ENCODE results near the gene ATP8A2.
"Not testable (repeated sequence)": the region's sequence is repeated elsewhere in the genome, so short reads cannot be mapped to it uniquely, and the experiment has no call there.

Gene ATP8A2

DNA sequence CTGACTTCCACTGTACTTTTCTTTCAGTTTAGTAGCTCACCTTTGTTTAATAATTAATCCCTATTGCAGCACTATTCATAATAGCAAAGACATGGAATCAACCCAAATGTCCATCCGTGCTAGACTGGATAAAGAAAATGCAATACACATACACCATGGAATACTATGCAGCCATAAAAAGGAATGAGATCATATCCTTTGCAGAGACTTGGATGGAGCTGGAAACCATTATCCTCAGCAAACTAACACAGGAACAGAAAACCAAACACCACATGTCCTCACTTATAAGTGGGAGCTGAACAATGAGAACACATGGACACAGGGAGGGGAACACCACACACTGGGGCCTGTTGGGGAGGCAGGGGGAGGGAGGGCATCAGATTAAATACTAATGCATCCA, 402.3 kb downstream of the ATP8A2 start:
- not testable (repeated sequence) for H3K27me3 ChIP-seq (ENCODE audit: control insufficient read depth, insufficient read depth, low read length); H3K4me3 ChIP-seq (ENCODE audit: low read length); H3K27ac ChIP-seq (ENCODE audit: low read depth, low read length); H3K9ac ChIP-seq (ENCODE audit: low read length); H3K36me3 ChIP-seq (ENCODE audit: control insufficient read depth, insufficient read depth, low read length); H3K4me1 ChIP-seq (ENCODE audit: control insufficient read depth, insufficient read depth, low read length)

DNA sequence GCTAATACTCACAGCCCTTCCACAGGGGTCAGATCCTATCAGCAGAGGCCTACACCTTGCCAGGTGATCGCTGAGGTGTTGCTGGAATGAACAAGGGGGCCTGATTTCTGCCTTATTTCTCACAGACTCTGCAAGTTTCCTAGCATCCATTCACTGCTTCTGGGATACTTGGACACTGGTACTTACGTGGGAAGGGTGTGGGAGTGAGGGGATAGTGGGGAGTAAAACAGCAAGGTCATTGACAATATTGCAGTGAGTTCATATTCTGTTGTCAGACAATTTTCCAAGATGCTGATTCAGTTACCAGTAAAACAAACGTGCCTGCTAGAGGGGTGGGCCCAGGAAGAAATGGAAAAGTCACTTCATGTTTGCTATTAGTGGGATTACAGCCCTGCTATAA, 403.5 kb downstream of the ATP8A2 start:
- no peak overlapping the region for H3K9ac ChIP-seq (ENCODE audit: low read length)
- no peaks in the 10 kb centered on the region for H3K27me3 ChIP-seq (ENCODE audit: control insufficient read depth, insufficient read depth, low read length)
- H3K27ac ChIP-seq (ENCODE audit: low read depth, low read length) = no peak overlapping the region
- H3K36me3 ChIP-seq (ENCODE audit: control insufficient read depth, insufficient read depth, low read length) = no peaks in the 10 kb centered on the region
- no peaks in the 10 kb centered on the region for H3K4me1 ChIP-seq (ENCODE audit: control insufficient read depth, insufficient read depth, low read length)
- H3K4me3 ChIP-seq (ENCODE audit: low read length) = no peak overlapping the region

DNA sequence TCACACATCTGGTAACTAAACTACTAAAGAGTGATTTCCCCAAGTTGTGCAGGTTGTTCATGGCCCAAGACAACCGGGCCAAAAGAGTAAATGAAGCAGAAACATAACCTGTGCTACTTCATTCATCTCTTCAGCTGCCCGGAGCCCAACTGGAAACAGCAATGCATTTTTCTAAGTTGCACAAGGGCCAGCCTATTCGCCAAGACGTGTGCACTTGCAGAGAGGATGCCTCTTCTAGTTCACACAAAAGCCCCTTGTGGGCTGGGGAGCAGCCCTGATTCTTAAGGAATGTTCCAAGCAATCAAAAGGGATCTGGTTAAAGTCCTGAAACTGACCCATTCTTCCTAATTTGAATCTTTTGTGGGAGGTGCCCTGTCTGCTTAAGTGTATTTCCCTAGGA, 404.2 kb downstream of the ATP8A2 start:
- Histone ChIP-seq H3K27ac (ENCODE audit: low read depth, low read length) (no peak overlapping the region), H3K27me3 (ENCODE audit: control insufficient read depth, insufficient read depth, low read length) (no peaks in the 10 kb centered on the region), H3K4me3 (ENCODE audit: low read length) (no peak overlapping the region), H3K9ac (ENCODE audit: low read length) (no peak overlapping the region), H3K4me1 (ENCODE audit: control insufficient read depth, insufficient read depth, low read length) (no peaks in the 10 kb centered on the region), H3K36me3 (ENCODE audit: control insufficient read depth, insufficient read depth, low read length) (no peaks in the 10 kb centered on the region)

DNA sequence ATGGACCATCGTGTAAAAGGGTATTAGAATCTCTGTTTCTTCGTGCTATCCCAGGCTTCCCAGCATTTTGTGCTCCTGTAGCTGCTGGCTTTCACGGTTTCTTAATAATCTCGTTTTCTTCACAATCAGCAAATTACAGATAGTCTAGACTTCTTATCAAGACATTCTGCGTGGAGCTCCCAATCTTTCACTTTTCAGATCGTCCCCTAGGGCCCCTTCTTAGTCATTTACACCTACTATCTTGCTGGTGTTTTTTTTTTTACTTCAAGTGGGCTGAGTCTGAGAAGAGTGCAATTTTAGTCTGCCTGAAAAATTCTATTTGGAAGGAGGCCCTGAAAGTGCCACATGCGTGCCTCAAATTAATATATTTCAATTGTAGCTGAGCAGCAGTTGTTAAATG, 404.9 kb downstream of the ATP8A2 start:
- Histone ChIP-seq H3K27me3 (ENCODE audit: control insufficient read depth, insufficient read depth, low read length) (no peaks in the 10 kb centered on the region), H3K9ac (ENCODE audit: low read length) (no peak overlapping the region), H3K4me3 (ENCODE audit: low read length) (no peak overlapping the region), H3K27ac (ENCODE audit: low read depth, low read length) (no peak overlapping the region), H3K4me1 (ENCODE audit: control insufficient read depth, insufficient read depth, low read length) (no peaks in the 10 kb centered on the region), H3K36me3 (ENCODE audit: control insufficient read depth, insufficient read depth, low read length) (no peaks in the 10 kb centered on the region)

DNA sequence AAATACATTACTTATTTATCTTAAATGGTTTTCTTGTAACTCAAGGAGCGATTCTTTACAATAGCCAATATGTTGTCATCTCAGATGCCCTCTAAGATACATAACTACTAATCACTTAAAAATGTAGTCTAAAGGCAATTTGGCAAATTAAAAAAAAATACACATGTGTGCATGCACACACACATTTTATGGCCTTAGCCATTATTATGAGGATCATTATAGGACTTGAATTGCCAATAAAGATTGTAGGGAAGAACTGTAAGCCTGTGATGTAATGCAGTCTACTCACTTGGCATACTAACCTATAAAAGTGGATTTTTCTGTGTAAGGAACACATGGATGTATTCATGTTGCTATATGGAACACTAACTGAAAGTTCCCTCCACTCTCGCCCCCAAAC, 405.7 kb downstream of the ATP8A2 start:
- Histone ChIP-seq H3K9ac (ENCODE audit: low read length) (no peak overlapping the region), H3K36me3 (ENCODE audit: control insufficient read depth, insufficient read depth, low read length) (no peaks in the 10 kb centered on the region), H3K27me3 (ENCODE audit: control insufficient read depth, insufficient read depth, low read length) (no peaks in the 10 kb centered on the region), H3K4me3 (ENCODE audit: low read length) (no peak overlapping the region), H3K4me1 (ENCODE audit: control insufficient read depth, insufficient read depth, low read length) (no peaks in the 10 kb centered on the region), H3K27ac (ENCODE audit: low read depth, low read length) (no peak overlapping the region)

DNA sequence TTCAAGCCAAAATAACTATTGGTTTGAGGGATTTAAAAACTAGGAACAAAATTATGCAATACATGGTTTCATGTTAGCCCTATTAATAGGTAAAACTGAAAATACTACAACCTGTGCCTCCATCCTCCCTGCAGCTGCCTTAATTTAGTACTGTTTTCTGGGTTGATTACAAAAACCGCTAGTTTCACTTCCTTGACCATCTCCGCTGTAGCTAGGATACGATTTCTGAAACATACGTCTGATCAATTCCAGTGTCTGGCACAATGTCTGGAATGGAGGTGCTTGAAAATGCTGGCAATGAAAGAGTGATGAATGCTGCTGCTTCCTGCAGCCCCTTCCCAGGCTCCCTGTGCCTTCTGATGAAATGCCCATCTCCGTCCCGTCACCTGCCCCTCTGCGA, 406.6 kb downstream of the ATP8A2 start:
- H3K27me3 ChIP-seq (ENCODE audit: control insufficient read depth, insufficient read depth, low read length) = no peaks in the 10 kb centered on the region
- H3K4me1 ChIP-seq (ENCODE audit: control insufficient read depth, insufficient read depth, low read length) = no peaks in the 10 kb centered on the region
- no peaks in the 10 kb centered on the region for H3K36me3 ChIP-seq (ENCODE audit: control insufficient read depth, insufficient read depth, low read length)
- H3K4me3 ChIP-seq (ENCODE audit: low read length) = no peak overlapping the region
- H3K27ac ChIP-seq (ENCODE audit: low read depth, low read length) = no peak overlapping the region
- H3K9ac ChIP-seq (ENCODE audit: low read length) = no peak overlapping the region

DNA sequence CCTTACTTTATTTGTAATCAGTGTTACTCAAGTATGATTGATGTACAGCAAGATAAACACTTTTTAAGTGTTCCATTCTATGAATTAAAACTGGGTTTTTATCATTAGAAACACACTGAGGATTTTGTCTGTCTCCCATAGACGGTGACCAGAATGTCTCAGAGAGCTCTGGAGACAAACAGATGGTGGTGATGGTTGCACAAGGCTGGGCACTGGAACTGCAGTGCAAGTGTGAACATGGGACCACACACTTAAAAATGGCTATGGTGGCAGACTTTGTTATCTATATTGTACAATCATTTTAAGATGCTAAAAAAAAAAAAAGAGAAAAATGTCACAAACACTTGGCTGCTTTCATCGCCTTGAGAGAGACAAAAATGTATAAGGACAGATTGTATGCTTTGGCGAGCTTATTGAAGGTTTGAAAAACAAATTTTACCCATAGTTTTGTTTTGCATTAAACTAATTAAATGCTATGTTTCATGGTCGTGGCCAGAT, 407.1 kb downstream of the ATP8A2 start:
- H3K36me3 ChIP-seq (ENCODE audit: control insufficient read depth, insufficient read depth, low read length) = no peaks in the 10 kb centered on the region
- no peak overlapping the region for H3K4me3 ChIP-seq (ENCODE audit: low read length)
- no peak overlapping the region for H3K27ac ChIP-seq (ENCODE audit: low read depth, low read length)
- H3K4me1 ChIP-seq (ENCODE audit: control insufficient read depth, insufficient read depth, low read length) = no peaks in the 10 kb centered on the region
- no peaks in the 10 kb centered on the region for H3K27me3 ChIP-seq (ENCODE audit: control insufficient read depth, insufficient read depth, low read length)
- H3K9ac ChIP-seq (ENCODE audit: low read length) = no peak overlapping the region

DNA sequence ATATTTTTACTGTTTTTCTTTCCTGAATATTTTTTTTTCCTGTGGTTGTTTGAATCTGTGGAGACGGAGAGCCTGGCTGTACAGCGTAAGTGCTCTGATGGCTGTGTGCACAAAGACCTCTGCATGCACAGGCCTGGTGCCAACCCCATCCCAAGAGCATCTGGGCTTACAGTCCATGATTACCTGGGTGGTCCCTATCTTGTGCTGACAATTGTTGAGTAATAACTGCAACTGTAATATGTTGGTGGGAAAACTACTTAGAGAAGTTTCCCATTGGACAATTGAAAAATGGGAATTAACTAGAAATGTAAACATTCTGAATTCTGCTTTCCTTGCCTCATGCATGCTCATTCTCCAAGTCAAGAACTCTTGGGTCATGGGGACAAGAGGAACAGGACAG, 411.3 kb downstream of the ATP8A2 start:
- H3K4me3 ChIP-seq (ENCODE audit: low read length) = no peak overlapping the region
- no peaks in the 10 kb centered on the region for H3K4me1 ChIP-seq (ENCODE audit: control insufficient read depth, insufficient read depth, low read length)
- no peaks in the 10 kb centered on the region for H3K27me3 ChIP-seq (ENCODE audit: control insufficient read depth, insufficient read depth, low read length)
- H3K9ac ChIP-seq (ENCODE audit: low read length) = no peak overlapping the region
- H3K36me3 ChIP-seq (ENCODE audit: control insufficient read depth, insufficient read depth, low read length) = no peaks in the 10 kb centered on the region
- no peak overlapping the region for H3K27ac ChIP-seq (ENCODE audit: low read depth, low read length)

DNA sequence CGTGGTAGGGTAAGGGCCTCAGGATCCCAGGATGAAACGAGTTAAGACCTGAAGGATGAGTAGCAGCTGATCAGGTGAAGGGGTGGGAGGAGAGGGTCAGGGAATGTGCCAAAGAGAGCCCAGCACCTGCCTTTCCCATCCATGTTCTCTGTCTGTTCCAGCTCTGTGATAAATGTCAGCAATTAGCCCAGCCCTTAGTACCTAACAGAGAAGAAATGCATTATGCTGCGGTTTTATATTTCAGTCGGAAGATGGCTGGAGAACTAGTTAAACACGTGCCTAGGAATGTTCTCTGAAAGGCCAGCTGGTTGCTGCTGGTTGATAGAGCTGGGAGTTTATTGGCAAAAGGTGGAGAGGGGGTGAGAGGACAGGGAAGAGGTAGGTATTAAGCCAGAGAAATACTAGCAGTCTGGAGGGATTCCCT, 411.8 kb downstream of the ATP8A2 start:
- Histone ChIP-seq H3K4me1 (ENCODE audit: control insufficient read depth, insufficient read depth, low read length) (no peaks in the 10 kb centered on the region), H3K27ac (ENCODE audit: low read depth, low read length) (no peak overlapping the region), H3K36me3 (ENCODE audit: control insufficient read depth, insufficient read depth, low read length) (no peaks in the 10 kb centered on the region), H3K27me3 (ENCODE audit: control insufficient read depth, insufficient read depth, low read length) (no peaks in the 10 kb centered on the region), H3K4me3 (ENCODE audit: low read length) (no peak overlapping the region), H3K9ac (ENCODE audit: low read length) (no peak overlapping the region)

DNA sequence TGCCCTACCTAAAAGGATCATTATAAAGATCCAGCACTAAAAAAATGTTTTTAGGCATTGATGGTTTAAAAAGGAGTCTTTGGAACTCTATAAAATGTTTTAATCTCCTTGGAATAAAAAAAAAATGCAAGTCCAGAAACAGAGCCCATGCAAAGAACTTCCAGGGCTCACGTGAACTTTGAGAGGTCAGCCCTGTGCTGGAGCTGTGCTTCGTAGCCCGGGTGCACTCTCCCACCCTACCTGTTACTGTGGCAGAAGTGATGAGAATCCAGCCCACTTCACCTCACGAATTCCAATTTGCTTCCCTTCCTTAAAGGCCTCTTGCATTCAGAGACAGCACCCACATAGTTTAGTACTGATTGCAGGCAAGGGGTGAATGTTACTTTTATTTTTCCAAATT, 412.3 kb downstream of the ATP8A2 start:
- Histone ChIP-seq H3K9ac (ENCODE audit: low read length) (no peak overlapping the region), H3K4me3 (ENCODE audit: low read length) (no peak overlapping the region), H3K36me3 (ENCODE audit: control insufficient read depth, insufficient read depth, low read length) (no peaks in the 10 kb centered on the region), H3K4me1 (ENCODE audit: control insufficient read depth, insufficient read depth, low read length) (no peaks in the 10 kb centered on the region), H3K27me3 (ENCODE audit: control insufficient read depth, insufficient read depth, low read length) (no peaks in the 10 kb centered on the region), H3K27ac (ENCODE audit: low read depth, low read length) (no peak overlapping the region)

DNA sequence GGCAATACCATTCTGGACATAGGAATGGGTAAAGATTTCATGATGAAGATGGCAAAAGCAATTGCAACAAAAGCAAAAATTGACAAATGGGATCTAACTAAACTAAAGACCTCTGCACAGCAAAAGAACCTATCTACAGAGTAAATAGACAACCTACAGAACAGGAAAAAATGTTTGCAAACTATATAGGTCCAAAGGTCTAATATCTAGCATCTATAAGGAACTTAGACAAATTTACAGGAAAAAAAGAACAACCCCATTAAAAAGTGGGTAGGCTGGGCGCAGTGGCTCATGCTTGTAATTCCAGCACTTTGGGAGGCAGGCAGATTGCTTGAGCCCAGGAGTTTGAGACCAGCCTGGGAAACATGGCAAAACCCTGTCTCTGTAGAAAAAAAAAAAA, 418.4 kb downstream of the ATP8A2 start:
- not testable (repeated sequence) for H3K4me3 ChIP-seq (ENCODE audit: low read length); H3K27ac ChIP-seq (ENCODE audit: low read depth, low read length); H3K27me3 ChIP-seq (ENCODE audit: control insufficient read depth, insufficient read depth, low read length); H3K9ac ChIP-seq (ENCODE audit: low read length); H3K4me1 ChIP-seq (ENCODE audit: control insufficient read depth, insufficient read depth, low read length); H3K36me3 ChIP-seq (ENCODE audit: control insufficient read depth, insufficient read depth, low read length)

DNA sequence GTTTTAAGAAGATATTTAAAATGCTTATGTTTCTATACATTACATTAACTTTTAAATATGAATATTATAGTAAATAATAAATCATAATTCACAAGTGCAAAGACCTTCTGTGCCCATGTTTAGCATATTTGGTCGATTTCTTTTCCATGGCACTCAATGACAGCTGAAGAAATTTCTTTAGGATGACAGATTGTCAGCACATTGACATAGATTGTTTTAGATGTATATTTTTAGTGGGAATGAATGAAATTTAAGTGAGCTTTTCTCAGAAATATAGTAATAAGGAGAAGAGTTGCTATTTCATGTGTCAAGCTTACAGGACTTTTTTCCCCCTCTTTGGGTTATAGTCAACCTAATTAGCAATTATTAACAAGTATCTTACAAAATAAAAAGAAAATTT, 423.5 kb downstream of the ATP8A2 start:
- no peaks in the 10 kb centered on the region for H3K4me1 ChIP-seq (ENCODE audit: control insufficient read depth, insufficient read depth, low read length)
- no peaks in the 10 kb centered on the region for H3K27me3 ChIP-seq (ENCODE audit: control insufficient read depth, insufficient read depth, low read length)
- H3K27ac ChIP-seq (ENCODE audit: low read depth, low read length) = no peak overlapping the region
- H3K9ac ChIP-seq (ENCODE audit: low read length) = no peak overlapping the region
- H3K4me3 ChIP-seq (ENCODE audit: low read length) = no peak overlapping the region
- H3K36me3 ChIP-seq (ENCODE audit: control insufficient read depth, insufficient read depth, low read length) = no peaks in the 10 kb centered on the region

DNA sequence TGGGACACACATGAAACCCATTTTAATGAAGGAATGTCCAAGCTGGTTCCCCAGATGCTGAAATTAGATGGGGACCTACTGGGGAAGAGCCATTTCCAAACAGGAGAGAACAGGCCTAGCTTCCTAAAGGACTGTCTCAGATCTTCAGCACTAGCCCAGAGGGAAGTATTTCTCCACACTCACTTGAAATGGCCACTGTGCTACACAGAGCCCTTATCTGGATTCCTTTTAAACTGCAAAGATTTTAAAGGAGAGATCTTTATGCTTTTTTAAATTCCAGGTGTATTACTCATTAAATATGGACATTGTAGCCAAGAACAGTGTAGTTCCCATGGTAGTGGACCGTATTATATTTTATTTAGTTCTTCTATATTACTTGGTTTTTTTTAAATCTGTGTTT, 424.7 kb downstream of the ATP8A2 start:
- H3K4me1 ChIP-seq (ENCODE audit: control insufficient read depth, insufficient read depth, low read length) = no peaks in the 10 kb centered on the region
- no peaks in the 10 kb centered on the region for H3K27me3 ChIP-seq (ENCODE audit: control insufficient read depth, insufficient read depth, low read length)
- H3K9ac ChIP-seq (ENCODE audit: low read length) = no peak overlapping the region
- no peak overlapping the region for H3K27ac ChIP-seq (ENCODE audit: low read depth, low read length)
- H3K4me3 ChIP-seq (ENCODE audit: low read length) = no peak overlapping the region
- H3K36me3 ChIP-seq (ENCODE audit: control insufficient read depth, insufficient read depth, low read length) = no peaks in the 10 kb centered on the region
